RPMI7951 (cell line): Measurements from ENCODE around the gene TEX36. TPM values are rescaled to one million over a fixed set of nuclear protein-coding genes. Genes with fewer than 3 reads are reported as not detected.
"Not testable (repeated sequence)": the region's sequence is repeated elsewhere in the genome, so short reads cannot be mapped to it uniquely, and the experiment has no call there.

Source experiments
- DNase-seq: peaks from one replicate; pipeline ENCODE4 v3.0.0-alpha.2; 2012; ENCODE audit warnings: low read depth
- total RNA-seq: library from RNA; depleted of rRNA; stranded (reverse); fragments of >200 nt; shearing (Covaris generic); gene quantifications from 2 replicates; pipeline ENCODE4 v1.2.3, GENCODE V29; 2014

TEX36 gene
- total RNA-seq, 1 experiment from 2014 or later: not detected

- DNase-seq: no peak
Measured at GRCh38 chr10:125692196-125692595, 9.2 kb upstream of the TEX36 start.

DNA sequence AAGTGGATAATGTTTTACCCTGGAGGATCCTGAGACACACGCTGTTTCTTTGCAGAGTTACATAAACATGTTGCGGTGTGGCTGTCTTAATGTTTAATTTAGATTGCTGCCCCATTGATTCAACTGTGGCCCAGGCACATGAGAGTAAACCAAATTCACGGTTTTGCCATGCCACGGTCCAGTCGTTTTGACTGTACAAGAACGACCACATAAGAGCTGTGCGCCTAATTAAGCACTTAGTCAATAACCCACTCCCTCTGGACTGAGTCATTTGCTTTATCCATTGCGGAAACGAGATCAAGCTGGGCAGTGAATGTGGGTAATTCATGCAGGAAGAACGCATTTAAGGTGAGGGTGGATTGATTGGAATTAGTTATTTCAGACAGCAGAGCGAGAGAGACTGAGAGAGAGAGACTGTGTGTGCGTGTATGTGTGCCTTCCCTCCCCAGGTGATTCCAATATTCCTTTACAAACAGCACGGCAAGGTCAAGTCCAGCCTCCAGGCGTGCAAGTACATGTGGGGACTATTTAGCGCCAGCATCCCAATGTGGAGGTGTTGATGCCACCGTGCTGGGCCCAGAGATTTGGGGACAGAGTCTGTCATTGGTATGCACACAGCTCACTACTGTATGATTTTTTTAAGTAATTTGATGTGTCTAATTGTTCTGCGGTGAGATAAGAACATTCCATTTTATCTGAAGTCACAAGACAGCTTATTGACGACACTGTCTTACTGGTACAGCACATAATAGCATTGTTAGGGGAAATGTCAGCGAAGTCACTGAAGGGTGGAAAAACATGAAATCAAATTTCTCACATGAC lies 8.4 kb upstream of the TEX36 start:
- DNase-seq: peak; percentile 5

- DNase-seq: no peak
Measured at GRCh38 chr10:125689955-125690569, 7.1 kb upstream of the TEX36 start.

GRCh38 chr10:125687507-125688185 lies 4.7 kb upstream of the TEX36 start:
- DNase-seq: no peak

- DNase-seq: no peak
Measured at GRCh38 chr10:125684581-125684980, 1.6 kb upstream of the TEX36 start.

GRCh38 chr10:125683821-125684220 lies 858 bp upstream of the TEX36 start:
- no peak for DNase-seq

DNA sequence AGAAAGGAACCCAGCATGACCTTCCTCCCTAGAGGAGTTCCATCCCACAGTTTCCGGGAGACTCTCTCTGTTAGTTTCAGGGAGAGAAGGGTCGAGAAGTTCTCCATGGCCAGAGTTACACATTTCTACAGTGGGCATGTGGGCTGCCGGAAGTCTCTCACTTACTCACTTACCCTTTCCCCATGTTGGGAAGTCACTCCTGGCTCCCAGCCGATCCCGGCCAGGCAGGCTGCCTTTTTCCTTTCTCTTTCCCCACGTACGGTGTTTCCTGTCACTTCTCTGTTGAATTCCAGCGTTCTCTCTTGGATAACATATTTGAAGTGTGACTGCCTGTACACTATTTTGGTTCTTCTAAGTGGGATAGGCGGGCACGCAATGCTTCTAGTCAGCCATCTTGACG lies 3.5 kb downstream of the TEX36 start:
- no peak for DNase-seq

GRCh38 chr10:125672884-125673283 lies 10.1 kb downstream of the TEX36 start:
- DNase-seq: no peak

GRCh38 chr10:125662584-125662983 lies 20.4 kb downstream of the TEX36 start:
- no peak for DNase-seq

GRCh38 chr10:125661941-125662515 lies 20.9 kb downstream of the TEX36 start:
- peak; percentile 57 for DNase-seq

DNA sequence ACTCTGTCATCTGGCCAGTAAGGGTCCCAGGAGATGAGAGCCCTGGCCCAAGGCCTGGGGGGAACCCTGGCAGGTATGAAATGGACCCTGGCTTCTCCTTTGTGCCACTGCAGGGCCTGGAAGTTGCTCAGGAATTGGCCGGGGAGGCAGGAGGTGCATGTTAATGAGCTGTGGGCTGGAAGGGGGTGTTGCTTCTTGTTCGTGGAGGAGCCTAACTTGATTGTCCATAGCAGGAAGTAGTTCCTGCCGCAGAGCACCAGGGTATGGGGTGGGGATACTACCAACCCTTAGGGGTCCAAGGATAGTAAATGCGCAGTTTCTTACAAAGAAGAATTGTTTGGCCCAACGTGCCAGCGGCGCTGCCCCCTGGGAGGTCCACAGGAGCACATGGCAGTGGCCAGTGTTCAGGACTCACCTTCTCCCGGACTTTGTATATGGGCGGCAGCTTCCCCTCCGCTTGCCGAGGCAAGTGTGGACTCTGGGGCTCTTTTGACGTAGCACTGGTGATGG lies 21.5 kb downstream of the TEX36 start:
- no peak for DNase-seq

- no peak for DNase-seq
Measured at GRCh38 chr10:125659071-125659470, 23.9 kb downstream of the TEX36 start.

DNA sequence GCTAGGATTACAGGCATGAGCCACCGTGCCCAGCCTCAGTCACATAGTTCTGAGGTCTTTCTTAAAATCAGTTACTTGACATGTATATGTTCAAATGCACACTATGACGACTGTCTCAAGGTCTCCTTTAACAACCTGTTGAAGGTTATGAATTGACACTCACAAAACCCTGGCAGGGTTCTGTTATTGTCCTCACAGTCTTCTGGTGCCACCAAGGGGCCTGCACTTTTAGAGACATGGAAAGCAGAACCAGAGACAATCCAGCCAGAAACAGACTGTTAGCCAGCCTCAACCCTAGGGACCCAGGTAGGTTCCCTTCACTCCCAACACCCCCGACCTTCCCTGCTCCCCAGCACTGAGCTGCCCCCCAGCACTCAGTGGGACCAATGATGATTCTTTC lies 26.4 kb downstream of the TEX36 start:
- DNase-seq: no peak

DNA sequence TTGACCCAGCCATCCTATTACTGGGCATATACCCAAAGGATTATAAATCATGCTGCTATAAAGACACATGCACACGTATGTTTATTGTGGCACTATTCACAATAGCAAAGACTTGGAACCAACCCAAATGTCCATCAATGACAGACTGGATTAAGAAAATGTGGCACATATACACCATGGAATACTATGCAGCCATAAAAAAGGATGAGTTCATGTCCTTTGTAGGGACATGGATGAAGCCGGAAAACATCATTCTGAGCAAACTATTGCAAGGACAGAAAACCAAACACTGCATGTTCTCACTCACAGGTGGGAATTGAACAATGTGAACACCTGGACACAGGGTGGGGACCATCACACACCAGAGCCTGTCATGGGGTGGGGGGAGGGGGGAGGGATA lies 29.9 kb downstream of the TEX36 start:
- not testable (repeated sequence) for DNase-seq

GRCh38 chr10:125646311-125646710 lies 36.7 kb downstream of the TEX36 start:
- no peak for DNase-seq

GRCh38 chr10:125641398-125641797 lies 41.6 kb downstream of the TEX36 start:
- DNase-seq: peak; percentile 4

- no peak for DNase-seq
Measured at GRCh38 chr10:125640653-125641052, 42.3 kb downstream of the TEX36 start.

DNA sequence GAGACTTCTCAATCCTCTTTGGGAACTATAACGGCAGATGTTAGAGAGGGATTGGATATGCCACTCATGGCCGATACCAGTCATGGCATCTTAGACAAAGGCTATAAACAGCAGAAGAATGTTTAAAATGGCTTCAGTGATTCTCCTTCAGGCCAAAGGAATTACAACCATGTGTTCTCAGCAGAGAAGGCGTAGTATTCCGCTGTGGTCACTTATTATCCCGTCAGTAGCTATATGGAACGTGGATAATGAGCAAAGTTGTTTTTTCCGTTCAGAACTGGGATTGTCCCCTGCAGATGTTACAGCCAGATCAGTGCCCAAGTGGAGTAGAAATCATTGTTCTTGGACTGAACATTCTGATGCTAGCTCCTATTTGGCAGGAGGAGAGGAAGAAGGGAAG lies 43.1 kb downstream of the TEX36 start:
- DNase-seq: peak; percentile 2

GRCh38 chr10:125638555-125638954 lies 44.4 kb downstream of the TEX36 start:
- DNase-seq: no peak

- DNase-seq: no peak
Measured at GRCh38 chr10:125637496-125637895, 45.5 kb downstream of the TEX36 start.

DNA sequence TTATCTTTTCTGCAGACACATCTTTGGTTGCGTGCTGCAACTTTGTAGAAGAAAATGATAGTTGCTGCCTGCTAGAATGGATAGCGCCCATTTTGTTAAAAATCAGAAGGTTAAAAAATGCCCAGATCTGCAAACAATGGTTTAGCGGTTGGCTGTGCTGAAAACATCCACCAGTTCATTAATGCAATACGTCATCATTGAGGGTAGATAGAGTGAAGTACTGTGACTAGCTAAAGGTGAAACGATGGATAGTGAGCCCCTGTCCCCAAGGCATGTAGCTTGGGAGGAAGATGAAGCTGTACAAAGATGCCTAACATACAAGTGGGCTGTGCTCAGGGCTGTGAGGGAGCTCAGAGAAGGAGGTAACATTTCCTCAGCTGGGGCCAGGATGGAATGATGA lies 48.4 kb downstream of the TEX36 start:
- DNase-seq: no peak

GRCh38 chr10:125633517-125633999 lies 49.4 kb downstream of the TEX36 start:
- peak; percentile 19 for DNase-seq
